ENCODE measurements around the gene THTPA.
A peak's percentile ranks its signal among the peaks of the same experiment; 100 is the strongest.

The THTPA gene

DNA sequence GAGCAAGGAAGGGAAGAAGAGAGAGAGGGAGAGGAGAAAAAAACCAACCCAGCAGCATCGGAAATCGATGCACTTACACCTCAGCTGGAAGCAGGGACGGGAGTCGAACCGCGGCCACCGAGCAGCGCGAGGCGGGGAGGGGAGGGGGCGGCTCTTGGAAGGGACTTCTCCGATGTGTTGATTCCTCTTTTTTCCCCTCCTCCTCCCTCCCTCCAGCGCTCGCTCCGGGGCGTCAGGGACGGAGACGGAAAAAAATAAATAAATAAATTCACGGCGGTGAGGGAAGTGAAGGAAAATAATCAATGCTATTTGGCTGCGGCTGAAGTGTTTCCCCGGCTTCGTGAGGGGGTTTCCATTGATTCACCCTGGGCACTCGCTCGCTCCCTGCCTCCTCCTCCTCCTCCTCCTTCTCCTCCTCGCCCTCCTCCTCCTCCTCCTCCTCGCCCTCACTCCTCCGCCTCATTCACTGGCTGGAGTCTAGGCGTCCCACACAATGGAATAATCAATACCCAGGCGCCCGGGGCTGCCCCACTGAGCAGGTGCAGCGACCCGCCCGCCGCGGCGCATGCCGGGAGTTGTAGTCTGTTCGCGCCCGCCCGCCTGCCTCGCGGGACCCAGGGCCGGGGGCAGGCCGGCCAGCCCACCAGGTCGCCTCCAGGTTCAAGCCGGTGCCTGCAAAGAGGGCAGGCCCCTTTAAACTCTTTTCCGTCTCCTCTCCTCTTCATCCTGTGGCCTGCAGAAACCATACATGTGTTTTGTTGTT is 4.6 kb upstream of the THTPA start, which contains the start of gene ZFHX2:
Gene ZFHX2 (minus strand): TSS at position 500 of the 763 bp plus-strand sequence. CDS start 16,440 bp downstream, outside the sequence.
- DNase-seq (ENCODE audit: low spot score): peak; percentile 77

DNA sequence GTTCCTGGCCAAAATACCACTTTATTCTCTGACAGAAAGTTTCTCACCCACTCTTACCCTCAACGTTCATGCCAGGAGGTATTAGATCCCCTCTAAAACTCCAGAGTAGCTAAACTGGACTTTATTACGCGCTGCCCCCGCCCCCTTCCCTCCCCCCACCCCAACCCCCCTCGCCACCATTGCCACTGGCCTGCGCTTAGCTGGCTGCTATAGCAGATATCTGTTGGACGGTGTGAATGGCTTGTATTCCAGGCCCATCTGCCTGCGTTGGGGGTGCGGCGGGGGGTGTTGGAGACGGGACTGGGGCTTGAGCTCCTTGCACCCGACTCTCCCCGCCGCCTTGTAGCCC is 564 bp upstream of the THTPA start:
- no peak for DNase-seq (ENCODE audit: low spot score)

DNA sequence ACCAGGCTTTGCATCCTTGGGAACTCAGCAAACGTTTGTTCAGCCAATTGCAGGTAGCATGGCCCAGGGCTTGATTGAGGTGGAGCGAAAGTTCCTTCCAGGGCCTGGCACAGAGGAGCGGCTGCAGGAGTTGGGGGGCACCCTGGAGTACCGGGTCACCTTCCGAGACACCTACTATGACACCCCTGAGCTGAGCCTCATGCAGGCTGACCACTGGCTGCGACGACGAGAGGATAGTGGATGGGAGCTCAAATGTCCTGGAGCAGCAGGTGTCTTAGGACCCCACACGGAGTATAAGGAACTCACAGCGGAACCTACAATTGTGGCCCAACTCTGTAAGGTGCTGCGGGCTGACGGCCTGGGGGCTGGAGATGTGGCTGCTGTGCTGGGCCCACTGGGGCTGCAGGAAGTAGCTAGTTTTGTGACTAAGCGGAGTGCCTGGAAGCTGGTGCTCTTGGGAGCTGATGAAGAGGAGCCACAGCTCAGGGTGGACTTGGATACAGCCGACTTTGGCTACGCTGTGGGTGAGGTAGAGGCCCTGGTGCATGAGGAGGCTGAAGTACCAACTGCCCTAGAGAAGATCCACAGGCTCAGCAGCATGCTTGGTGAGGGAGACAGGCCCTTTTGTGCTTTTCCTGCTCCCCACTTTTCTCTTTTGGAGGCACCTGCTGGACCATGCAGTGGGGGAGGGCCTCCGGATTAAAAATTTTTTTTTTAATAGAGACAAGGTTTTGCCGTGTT is 799 bp downstream of the THTPA start:
- no peak for DNase-seq (ENCODE audit: low spot score)

DNA sequence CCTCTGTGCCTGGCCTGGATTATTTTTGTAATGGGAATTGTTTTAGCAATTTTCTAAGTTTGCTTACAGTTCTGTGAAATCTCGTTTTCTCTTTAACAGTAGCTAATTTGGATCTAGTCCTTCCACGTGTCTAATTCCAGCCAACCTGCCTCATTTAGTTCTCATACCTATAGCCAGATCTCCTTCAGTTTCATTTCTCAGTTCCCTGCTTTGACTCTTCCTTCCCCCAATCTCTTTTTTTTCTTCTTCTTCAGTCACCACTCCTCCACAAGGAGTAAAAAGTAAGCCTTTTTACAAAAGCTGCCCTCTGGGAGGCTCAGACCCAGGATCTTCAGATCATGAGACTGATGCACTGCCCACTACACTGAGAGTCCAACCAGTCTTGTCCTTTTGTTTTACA is 1.4 kb downstream of the THTPA start:
- DNase-seq (ENCODE audit: low spot score): no peak

DNA sequence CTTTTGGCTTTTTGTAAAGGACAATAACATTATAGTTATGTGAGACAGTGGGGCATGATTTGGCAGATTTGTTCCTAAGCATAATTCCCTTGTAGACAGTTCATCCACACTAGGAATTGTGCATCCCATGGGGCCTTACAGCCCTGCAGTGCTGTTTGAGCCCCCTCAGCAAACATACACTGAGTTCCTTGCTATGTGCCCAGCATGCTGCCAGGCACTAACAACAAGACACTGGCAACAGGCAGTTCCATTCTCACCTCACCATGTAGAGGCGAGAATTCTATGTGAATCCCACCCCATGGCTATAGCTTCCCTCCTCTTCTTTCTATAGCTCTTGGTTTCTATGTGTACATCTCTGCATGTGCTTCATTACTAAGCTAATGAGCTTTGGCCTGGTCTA is 1.9 kb downstream of the THTPA start:
- DNase-seq (ENCODE audit: low spot score): no peak

DNA sequence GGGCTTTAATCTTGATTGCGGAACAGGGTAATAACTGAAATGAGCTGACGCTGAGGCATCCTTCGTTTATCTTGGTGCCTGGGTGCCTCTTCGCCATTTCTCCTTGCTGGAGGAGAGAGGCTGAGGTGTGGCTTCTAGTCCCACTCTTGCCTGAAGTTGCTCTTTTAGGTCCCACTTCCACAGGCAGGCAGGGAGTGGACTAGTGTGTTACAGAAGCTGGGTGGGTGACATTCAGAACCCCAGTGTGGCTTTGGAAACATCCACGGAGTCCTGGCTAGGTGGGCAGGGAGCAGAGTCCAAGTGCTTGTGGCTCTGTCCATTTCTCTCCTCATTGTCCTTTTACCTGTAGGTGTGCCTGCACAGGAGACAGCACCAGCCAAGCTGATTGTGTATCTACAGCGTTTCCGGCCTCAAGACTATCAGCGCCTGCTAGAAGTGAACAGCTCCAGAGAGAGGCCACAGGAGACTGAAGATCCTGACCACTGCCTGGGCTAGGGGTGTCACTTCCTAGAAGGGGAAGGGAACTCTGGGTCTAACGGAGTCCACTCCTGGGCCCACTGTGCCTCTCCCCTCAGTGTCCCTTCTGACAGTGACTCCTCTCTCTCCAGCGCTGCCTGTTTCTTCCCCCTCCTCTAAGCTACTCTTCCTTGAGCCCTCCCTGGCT is 2.4 kb downstream of the THTPA start:
- DNase-seq (ENCODE audit: low spot score): no peak

DNA sequence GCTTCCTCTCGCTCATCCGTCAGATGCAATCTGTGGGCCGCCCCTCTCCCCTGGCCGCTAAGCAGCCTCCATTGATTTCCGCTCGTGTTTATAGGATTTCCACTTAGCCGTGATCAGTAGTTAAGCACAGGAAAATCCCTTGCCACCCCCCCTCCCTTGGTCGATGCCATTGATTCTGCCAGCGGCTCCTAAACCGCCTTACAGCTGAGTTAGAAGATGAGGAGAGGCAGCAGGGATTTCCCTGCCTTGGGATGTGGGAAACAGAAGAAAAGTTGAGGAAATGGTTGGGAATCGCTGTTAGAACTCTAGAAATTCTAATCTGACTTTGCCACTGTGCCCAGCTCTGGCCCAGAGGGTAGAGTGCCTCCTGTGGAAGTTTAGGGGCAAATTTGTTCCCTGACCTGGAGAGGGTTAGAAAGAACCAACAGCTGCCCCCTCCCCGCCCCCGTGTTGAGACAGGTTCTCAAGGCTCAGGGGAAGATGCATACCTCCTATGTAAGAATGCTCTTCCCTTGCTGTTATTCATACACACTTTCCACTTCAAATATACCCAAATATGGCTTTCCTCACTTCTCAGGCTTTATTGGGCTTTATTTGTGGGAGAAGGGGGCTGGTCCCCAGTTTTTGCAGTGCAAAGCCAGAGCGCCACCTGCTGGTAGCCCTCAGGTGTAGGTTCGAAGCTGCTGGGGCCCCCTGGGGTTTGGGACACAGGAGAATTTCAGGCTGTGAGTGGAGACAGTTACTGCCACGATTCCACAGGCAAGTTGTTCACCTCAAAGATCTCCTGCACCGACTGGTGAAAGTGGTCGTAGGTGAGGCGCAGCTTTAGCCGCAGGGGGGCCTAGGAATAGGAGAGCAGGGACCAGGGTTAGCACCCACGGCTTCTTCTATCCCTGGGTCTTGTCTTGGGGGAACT is 3.2 kb downstream of the THTPA start:
- peak; percentile 64 for DNase-seq (ENCODE audit: low spot score)

DNA sequence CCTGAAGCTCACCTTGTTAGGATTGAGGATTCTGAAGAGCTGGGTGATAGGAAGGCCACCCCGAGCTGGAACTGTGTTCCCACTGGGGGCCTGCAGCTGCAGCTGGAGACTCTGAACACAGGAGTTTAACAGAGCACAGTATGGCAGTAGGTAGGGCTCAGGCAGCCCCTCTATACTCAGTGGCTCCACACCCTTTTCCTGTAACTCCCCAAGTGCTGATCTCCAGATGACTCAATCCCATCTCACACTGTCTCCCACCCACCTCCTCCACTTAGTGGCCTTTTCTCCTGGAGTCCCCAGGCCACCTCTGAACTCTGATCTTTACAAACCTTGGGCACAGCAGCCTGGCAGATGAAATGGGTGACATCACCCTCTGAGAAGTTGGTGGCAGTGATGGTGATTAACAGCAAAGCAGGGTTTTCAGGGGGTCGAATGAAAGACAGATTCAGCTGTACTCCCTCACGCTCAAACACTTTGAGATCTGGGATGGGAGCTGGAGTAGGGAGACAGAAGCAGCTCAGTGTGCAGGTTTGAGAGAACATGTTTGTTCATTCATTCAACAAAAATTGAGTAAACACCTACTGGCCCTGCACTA is 4.0 kb downstream of the THTPA start:
- no peak for DNase-seq (ENCODE audit: low spot score)

DNA sequence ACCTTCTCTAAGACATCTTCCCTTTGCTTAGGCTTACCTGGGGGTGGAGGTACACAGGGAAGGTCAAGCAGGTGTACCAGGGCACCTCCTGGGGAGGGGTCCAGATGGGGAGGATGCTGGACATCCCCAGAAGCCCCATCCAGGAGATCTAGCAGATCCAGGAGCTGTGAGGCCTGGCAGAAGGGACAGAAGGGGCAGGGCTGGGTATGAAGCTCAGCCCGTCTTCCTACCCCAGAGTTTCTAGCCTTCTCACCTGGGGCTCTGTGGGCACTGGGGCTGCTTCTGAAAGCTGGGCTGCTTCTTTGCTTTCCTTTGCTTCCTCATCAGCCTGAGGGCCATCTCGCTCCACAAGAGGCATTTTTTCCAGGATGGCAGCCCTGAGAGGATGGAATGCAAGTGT is 5.2 kb downstream of the THTPA start:
- no peak for DNase-seq (ENCODE audit: low spot score)

DNA sequence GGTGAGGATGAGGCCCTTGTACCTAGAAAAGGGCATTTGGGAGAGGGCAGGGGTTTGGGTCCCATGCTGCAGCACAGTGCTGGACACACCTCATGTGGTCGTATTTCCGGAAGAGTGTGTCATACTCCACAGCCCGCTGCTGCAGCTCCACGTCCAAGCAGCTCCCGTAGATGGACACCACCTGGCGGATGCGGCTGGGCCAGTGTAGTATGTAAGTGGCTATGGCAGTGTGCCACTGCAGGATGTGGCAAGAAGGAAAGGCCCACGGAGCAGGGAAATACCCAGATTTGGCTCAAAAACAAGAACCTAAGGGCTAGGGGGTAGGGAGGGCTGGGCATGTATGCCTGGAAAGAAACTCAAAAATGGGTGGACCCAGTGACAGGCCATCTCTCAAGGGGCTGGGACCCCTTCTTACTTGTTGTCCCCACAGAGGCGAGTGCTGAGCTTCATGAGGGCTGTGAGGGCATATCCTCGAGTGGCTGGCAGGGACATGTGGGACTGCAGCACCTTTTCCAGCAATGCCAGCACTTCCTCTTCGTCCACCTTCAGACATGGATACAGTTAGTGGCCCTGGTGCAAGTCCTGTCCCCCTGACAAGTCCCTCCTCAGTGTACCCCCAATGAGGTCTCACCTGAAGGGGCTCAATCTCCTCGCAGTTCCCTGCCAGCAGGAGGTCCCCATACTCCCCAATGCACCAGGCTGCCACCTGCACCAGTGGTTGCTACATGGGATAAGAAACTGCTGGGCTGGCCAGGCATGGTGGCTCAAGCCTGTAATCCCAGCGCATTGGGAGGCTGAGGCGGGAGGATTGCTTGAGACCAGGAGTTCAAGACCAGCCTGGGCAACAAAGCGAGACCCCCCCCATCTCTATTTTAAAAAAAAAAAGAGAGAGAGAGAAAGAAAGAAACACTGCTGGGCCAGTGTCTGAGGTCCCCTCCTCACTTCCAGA is 6.1 kb downstream of the THTPA start:
- DNase-seq (ENCODE audit: low spot score): no peak

DNA sequence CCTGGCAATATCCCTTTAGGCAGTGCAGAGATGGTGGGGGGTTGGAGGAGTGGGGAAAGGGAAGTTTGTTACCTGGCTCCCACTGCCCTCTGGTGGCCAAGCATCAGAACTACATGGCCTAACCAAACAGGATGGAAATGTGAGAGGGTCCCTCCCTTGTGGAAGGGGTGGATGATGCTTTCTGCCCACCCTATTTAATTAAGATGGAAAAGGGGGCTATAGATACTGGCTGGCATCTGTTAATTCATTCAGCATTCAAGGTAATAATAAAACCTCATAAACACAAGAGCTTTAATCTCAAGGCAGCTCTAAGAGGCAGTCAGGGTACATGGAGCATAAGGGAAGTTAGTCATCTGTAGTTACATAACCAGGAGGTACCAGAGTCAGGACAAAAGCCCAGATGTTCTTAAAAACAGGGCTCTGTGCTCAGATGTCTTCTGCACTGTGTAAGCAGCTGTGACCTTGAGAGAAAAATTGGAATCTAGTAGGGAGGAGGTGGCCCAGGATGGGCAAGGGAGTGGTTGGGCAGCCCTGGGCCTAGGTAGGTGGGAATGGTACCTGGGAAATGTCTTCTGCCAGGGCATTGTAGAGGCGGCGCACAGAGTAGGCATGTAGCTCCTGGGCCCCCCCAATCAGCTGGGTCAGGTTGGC is 6.9 kb downstream of the THTPA start:
- peak; percentile 68 for DNase-seq (ENCODE audit: low spot score)

DNA sequence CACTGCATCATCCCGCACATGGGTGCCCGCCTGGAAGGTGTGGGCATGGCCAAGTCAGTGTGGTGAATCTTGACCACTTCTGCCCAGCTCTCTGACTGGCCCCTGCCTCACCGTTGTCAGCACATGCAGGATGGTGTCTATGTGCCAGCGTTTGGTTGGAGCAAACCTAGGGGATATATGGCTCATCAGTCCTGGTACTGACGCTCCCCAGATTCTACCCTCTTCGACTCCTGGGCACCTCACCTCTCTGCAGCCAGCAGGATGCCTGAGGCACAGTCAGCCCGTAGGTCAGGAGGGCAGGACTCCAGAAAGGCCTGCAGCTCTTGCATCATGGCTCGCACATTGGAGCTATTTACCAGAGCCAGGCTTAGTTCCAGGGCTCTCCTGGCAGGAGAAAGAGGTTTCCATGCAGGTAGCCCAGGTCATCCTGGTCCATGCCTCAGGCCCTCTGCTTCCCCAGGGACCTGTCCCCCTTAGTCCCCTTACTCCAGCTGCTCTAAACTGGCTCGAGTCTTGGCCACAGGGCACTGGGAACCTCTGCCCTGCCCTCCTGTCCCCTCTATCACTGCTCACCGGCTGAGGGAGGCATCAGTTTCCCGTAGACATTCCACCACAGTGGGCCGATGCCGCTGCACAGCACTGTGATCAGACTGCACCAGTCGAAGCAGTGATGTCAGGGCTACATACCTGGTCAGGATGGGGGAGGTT is 7.6 kb downstream of the THTPA start:
- no peak for DNase-seq (ENCODE audit: low spot score)

DNA sequence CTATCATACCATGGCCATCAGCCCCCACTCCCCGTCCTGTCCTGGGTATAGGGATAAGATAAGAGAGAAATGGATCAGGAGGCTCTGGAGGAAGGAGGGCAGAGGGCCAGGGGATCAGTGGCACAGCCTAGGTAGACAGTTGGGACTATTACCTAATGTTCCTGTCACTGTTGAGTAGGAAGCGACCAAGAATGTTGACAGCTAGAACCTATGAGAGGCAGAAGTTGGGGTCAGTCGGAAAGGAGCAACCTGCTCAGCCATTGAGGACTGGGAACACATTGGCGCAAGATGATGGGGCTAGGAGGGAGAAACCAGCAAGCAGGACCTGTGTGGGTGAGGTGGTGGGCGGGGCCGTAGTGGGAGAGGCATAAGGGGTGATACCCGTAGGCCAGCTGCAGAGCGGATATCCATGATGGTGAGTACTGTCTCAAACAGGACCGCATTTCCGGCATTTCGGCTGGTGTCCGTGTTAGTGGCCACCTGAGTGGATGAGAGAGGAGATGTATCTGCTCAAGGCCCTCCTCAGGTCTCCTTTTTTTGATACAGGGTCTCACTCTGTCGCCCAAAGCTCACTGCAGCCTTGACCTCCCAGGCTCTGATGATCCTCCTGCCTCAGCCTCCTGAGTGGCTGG is 8.2 kb downstream of the THTPA start:
- no peak for DNase-seq (ENCODE audit: low spot score)

DNA sequence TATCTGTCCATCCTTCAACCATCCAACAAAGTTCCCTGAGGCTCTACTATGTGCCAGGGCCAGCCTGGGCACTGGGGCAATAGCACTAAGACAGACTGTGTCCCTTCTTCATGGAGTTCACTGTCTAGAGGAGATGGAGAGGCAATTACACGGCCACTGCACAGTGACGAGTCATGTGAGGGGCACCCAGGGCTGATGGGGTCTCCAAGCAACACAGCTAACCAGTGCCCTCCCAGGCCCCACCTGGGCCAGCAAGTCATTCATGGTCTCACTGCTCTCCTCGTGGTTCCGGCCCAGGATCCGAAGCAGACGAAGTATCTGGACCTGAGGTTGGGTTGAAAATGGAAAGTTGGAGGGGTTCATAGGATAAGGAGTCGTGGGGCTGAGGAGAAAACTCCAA is 8.8 kb downstream of the THTPA start:
- no peak for DNase-seq (ENCODE audit: low spot score)

DNA sequence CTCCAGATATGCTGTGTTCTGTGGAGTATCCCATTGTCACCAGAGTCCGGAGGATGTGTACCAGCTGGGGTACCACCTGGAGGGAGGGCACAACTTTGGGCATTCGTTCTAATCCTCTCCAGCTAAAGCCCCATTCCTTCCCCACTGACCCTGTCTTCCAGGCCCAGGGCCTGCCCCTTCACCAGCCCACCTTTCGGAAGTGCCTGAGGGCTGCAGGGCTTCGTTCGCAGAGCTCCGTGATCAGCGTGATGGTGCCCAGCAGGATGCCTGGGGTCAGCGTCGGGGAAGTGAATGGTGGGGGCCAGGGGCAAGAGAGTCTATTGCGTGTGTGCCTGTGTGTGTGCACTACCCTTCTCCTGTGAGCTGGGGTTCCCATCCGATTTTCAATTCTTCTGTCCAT is 9.6 kb downstream of the THTPA start:
- DNase-seq (ENCODE audit: low spot score): no peak

DNA sequence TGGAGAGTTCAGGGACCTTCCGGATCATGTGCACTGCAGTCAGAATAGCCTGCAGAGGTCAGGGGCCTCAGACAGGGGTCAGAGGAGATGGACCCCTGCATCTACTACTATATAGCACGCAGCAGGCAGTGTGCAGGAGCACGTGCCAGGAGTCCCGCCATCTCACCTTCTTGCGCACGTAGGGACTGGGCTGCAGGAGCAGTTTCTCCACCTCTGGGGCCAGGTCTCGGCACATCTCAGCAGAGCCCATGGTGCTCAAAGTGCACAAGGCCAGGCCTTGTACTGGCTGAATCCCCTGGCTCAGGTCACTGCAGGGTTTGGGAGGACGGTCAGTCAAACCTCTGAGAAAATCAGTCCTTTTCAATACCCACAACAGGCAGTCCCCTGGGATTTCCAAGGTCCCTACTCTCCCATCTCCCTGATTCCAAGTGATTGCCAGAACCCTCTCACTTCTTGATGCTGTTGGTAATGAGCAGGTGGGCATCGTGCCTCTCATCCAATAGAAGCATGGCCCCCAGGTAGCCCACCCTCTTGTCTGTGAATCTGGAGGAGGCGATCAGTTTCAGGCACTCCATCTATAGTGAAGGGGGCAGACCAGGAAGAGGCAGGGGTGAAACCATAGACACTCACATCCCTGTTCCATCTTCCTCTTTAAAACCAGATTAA is 10.2 kb downstream of the THTPA start:
- DNase-seq (ENCODE audit: low spot score): no peak

DNA sequence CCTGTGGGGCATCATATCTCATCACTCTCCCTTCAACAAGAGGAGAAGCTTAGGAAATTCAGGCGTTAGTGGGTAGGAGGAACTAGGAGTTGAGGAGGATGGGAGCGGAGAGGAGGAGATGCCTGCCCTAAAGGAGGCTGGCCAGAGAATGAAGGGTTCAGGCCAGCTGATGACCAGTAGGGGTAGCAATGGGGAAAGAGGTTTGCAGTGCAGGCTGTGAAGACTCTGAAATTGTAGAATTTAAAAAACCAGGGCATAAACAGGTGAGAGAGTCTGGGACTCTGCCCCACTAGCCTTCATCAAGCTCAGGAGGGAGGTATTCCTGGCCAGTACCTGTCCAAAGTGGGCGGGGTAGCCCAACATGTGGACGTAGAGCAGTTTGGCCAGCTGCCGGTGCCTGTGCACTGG is 10.7 kb downstream of the THTPA start:
- DNase-seq (ENCODE audit: low spot score): no peak
